Endothelial cell (in vitro differentiated cells): ENCODE measurements around the gene APBB1. TPM values are rescaled to one million over a fixed set of nuclear protein-coding genes. Genes with fewer than 3 reads are reported as not detected.

Experiments used
- DNase-seq: peaks from one replicate; pipeline ENCODE4 v3.0.0; 2021; ENCODE audit warnings: low spot score
- H3K27ac Mint-ChIP-seq: one replicate; pipeline ENCODE4 v1.8.0; 2021; ENCODE audit warnings: mixed read lengths, inconsistent platforms; ENCODE audit not compliant: unreplicated experiment
- H3K27me3 Mint-ChIP-seq: one replicate; pipeline ENCODE4 v1.8.0; 2021; ENCODE audit warnings: mild to moderate bottlenecking, moderate library complexity, mixed read lengths, inconsistent platforms; ENCODE audit not compliant: unreplicated experiment
- H3K36me3 Mint-ChIP-seq: one replicate; pipeline ENCODE4 v1.8.0; 2021; ENCODE audit warnings: mild to moderate bottlenecking, low read depth, mixed read lengths, inconsistent platforms; ENCODE audit not compliant: unreplicated experiment
- H3K4me1 Mint-ChIP-seq: one replicate; pipeline ENCODE4 v1.8.0; 2021; ENCODE audit warnings: mild to moderate bottlenecking, mixed read lengths, inconsistent platforms; ENCODE audit not compliant: unreplicated experiment
- H3K4me3 Mint-ChIP-seq: one replicate; pipeline ENCODE4 v1.8.0; 2021; ENCODE audit warnings: mild to moderate bottlenecking, mixed read lengths, inconsistent platforms; ENCODE audit not compliant: unreplicated experiment
- H3K9me3 Mint-ChIP-seq: one replicate; pipeline ENCODE4 v1.8.0; 2021; ENCODE audit warnings: mixed read lengths, inconsistent platforms; ENCODE audit not compliant: unreplicated experiment
- CTCF ChIP-seq: fragments of 200-600 bp; sonication (generic); IDR thresholded peaks from one replicate; pipeline ENCODE4 v1.5.0; 2021; ENCODE audit warnings: antibody characterized with exemption; ENCODE audit not compliant: unreplicated experiment
- total RNA-seq: library from RNA; stranded (reverse); fragmentation: NEBNext Ultra II Directional; extraction: Animal tissue kit (Norgen Biotek cat#: 25700); gene quantifications from one replicate; pipeline ENCODE4 v1.2.1, GENCODE V29; 2021; ENCODE audit not compliant: unreplicated experiment

Gene APBB1
- total RNA-seq, 1 donor from 2014 or later: 43.6 TPM

GRCh38 chr11:6456361-6457073, 37.6 kb upstream of the APBB1 start:
- Mint-ChIP-seq H3K27me3 (peaks cover 4% of the 10 kb centered on the region), H3K36me3 (peaks cover 23% of the 10 kb centered on the region), H3K9me3 (no peaks in the 10 kb centered on the region), H3K4me3 (no peak overlapping the region), H3K4me1 (no peaks in the 10 kb centered on the region), H3K27ac (no peak overlapping the region)
- TF ChIP-seq CTCF: no peak
- DNase-seq: no peak

- Mint-ChIP-seq H3K9me3 (no peaks in the 10 kb centered on the region), H3K4me3 (no peak overlapping the region), H3K36me3 (peaks cover 23% of the 10 kb centered on the region), H3K27ac (no peak overlapping the region), H3K27me3 (peaks cover 4% of the 10 kb centered on the region), H3K4me1 (no peaks in the 10 kb centered on the region)
- DNase-seq: no peak
- TF ChIP-seq CTCF: no peak
Measured at GRCh38 chr11:6455070-6455469, 36.2 kb upstream of the APBB1 start.

- Mint-ChIP-seq H3K4me3 (no peak overlapping the region), H3K4me1 (no peaks in the 10 kb centered on the region), H3K27me3 (peaks cover 2% of the 10 kb centered on the region), H3K36me3 (peaks cover 22% of the 10 kb centered on the region), H3K27ac (no peak overlapping the region), H3K9me3 (no peaks in the 10 kb centered on the region)
- no peak for TF ChIP-seq CTCF
- no peak for DNase-seq
Measured at GRCh38 chr11:6453152-6453551, 34.3 kb upstream of the APBB1 start.

- no peak for DNase-seq
- Mint-ChIP-seq H3K36me3 (peaks cover 22% of the 10 kb centered on the region), H3K4me3 (no peak overlapping the region), H3K27me3 (peaks cover 1% of the 10 kb centered on the region), H3K9me3 (no peaks in the 10 kb centered on the region), H3K4me1 (no peaks in the 10 kb centered on the region), H3K27ac (no peak overlapping the region)
- TF ChIP-seq CTCF: no peak
Measured at GRCh38 chr11:6452219-6452618, 33.3 kb upstream of the APBB1 start.

- no peak for TF ChIP-seq CTCF
- Mint-ChIP-seq H3K4me1 (peaks cover 6% of the 10 kb centered on the region), H3K9me3 (no peaks in the 10 kb centered on the region), H3K36me3 (peaks cover 3% of the 10 kb centered on the region), H3K27me3 (peaks cover 1% of the 10 kb centered on the region), H3K4me3 (no peak overlapping the region), H3K27ac (no peak overlapping the region)
- no peak for DNase-seq
Measured at GRCh38 chr11:6448574-6448973, 29.7 kb upstream of the APBB1 start.
